Mesodermal cell (in vitro differentiated cells): ENCODE measurements around the gene AGRN.

Experiments
- H3K27ac ChIP-seq: 2 replicates; pipeline ENCODE4 v1.7.0; 2013; ENCODE audit warnings: mild to moderate bottlenecking, low read depth, low read length, moderate library complexity; ENCODE audit not compliant: severe bottlenecking
- H3K36me3 ChIP-seq: 2 replicates; pipeline ENCODE4 v1.7.1; 2013; ENCODE audit warnings: mild to moderate bottlenecking, low read length, moderate library complexity; ENCODE audit not compliant: control insufficient read depth, insufficient read depth
- H3K4me1 ChIP-seq: one replicate; pipeline ENCODE4 v1.7.1; 2013; ENCODE audit warnings: mild to moderate bottlenecking, low read length; ENCODE audit not compliant: insufficient read depth, control insufficient read depth, poor library complexity, severe bottlenecking
- H3K4me3 ChIP-seq: 2 replicates; pipeline ENCODE4 v1.7.0; 2013; ENCODE audit warnings: low read length, control low read depth, mild to moderate bottlenecking; ENCODE audit not compliant: insufficient read depth, poor library complexity, severe bottlenecking; ENCODE audit errors: extremely low read depth
- H3K9me3 ChIP-seq: 2 replicates; pipeline ENCODE4 v1.7.1; 2013; ENCODE audit warnings: mild to moderate bottlenecking, low read length, moderate library complexity; ENCODE audit not compliant: control insufficient read depth
- WGBS, 2 experiments: methylation state at CpG; one replicate each; pipeline ENCODE4 v1.1.5; 2013; ENCODE audit warnings: missing lambda C conversion rate in 2 of 2; ENCODE audit not compliant: insufficient coverage in 2 of 2; 5-methylcytosine and 5-hydroxymethylcytosine counted together

The AGRN gene

GRCh38 chr1:995665-996633, 24.0 kb upstream of the AGRN start:
- Histone ChIP-seq H3K4me3 (no peak overlapping the region), H3K4me1 (peaks cover 7% of the 10 kb centered on the region), H3K9me3 (peaks cover 10% of the 10 kb centered on the region), H3K36me3 (no peaks in the 10 kb centered on the region), H3K27ac (no peak overlapping the region)
- WGBS, 2 experiments: 65 to 67% methylated on average over 15 of the region's 30 CpGs

GRCh38 chr1:996851-997712, 22.8 kb upstream of the AGRN start:
- Histone ChIP-seq H3K36me3 (no peaks in the 10 kb centered on the region), H3K4me1 (peaks cover 7% of the 10 kb centered on the region), H3K27ac (no peak overlapping the region), H3K9me3 (peaks cover 7% of the 10 kb centered on the region), H3K4me3 (no peak overlapping the region)
- WGBS, 2 experiments: 55 to 59% methylated on average over 21 to 22 of the region's 24 CpGs

GRCh38 chr1:997713-997992, 22.3 kb upstream of the AGRN start:
- WGBS, 2 experiments: 42 to 60% methylated on average over 3 of the region's 3 CpGs

GRCh38 chr1:997993-998744, 21.8 kb upstream of the AGRN start:
- Histone ChIP-seq H3K27ac (no peak overlapping the region), H3K9me3 (no peaks in the 10 kb centered on the region), H3K36me3 (no peaks in the 10 kb centered on the region), H3K4me3 (peak overlapping the region; percentile 68), H3K4me1 (peaks cover 12% of the 10 kb centered on the region)
- WGBS, 2 experiments: 12 to 19% methylated on average over 51 to 72 of the region's 75 CpGs

More at GRCh38 chr1:997713-997992, 22.3 kb upstream of the AGRN start:
- H3K9me3 ChIP-seq: peaks cover 4% of the 10 kb centered on the region
- no peak overlapping the region for H3K27ac ChIP-seq
- H3K36me3 ChIP-seq: no peaks in the 10 kb centered on the region
- peak overlapping the region; percentile 68 for H3K4me3 ChIP-seq
- H3K4me1 ChIP-seq: peaks cover 7% of the 10 kb centered on the region

- peak overlapping the region; percentile 68 for H3K4me3 ChIP-seq
- no peak overlapping the region for H3K27ac ChIP-seq
- 0 to 4% methylated on average over 12 to 15 of the region's 27 CpGs for WGBS, 2 experiments
- no peaks in the 10 kb centered on the region for H3K36me3 ChIP-seq
- peaks cover 17% of the 10 kb centered on the region for H3K4me1 ChIP-seq
- H3K9me3 ChIP-seq: no peaks in the 10 kb centered on the region
Measured at GRCh38 chr1:998745-998994, 21.2 kb upstream of the AGRN start.

GRCh38 chr1:998995-999724, 20.8 kb upstream of the AGRN start:
- peak overlapping the region; percentile 99 for H3K27ac ChIP-seq
- WGBS, 2 experiments: 1 to 2% methylated on average over 75 to 77 of the region's 86 CpGs
- no peaks in the 10 kb centered on the region for H3K9me3 ChIP-seq
- H3K36me3 ChIP-seq: no peaks in the 10 kb centered on the region
- H3K4me1 ChIP-seq: peaks cover 22% of the 10 kb centered on the region
- H3K4me3 ChIP-seq: peak overlapping the region; percentile 68

GRCh38 chr1:999725-1000356, 20.1 kb upstream of the AGRN start, which contains the start of gene HES4:
HES4 (minus strand) TSS chr1:1000097; CDS start chr1:999973, 124 bp downstream.
- H3K27ac ChIP-seq: peak within 1 kb of the TSS; percentile 99
- peak within 1 kb of the TSS; percentile 68 for H3K4me3 ChIP-seq
- no peaks in the 10 kb centered on the region for H3K36me3 ChIP-seq
- H3K9me3 ChIP-seq: no peaks in the 10 kb centered on the region
- 1% methylated on average over 57 to 83 of the region's 95 CpGs for WGBS, 2 experiments
- H3K4me1 ChIP-seq: peaks cover 28% of the 10 kb centered on the region

- Histone ChIP-seq H3K4me1 (peaks cover 35% of the 10 kb centered on the region), H3K36me3 (no peaks in the 10 kb centered on the region), H3K27ac (peak overlapping the region; percentile 99), H3K9me3 (no peaks in the 10 kb centered on the region), H3K4me3 (peak overlapping the region; percentile 68)
- 2% methylated on average over 68 to 70 of the region's 75 CpGs for whole genome bisulfite sequencing, 2 experiments
Measured at GRCh38 chr1:1000357-1001056, 19.4 kb upstream of the AGRN start.

GRCh38 chr1:1001057-1001783, 18.7 kb upstream of the AGRN start:
- Histone ChIP-seq H3K4me3 (peak overlapping the region; percentile 68), H3K27ac (peak overlapping the region; percentile 99), H3K4me1 (peaks cover 40% of the 10 kb centered on the region), H3K9me3 (no peaks in the 10 kb centered on the region), H3K36me3 (no peaks in the 10 kb centered on the region)
- 4 to 5% methylated on average over 29 to 41 of the region's 58 CpGs for WGBS, 2 experiments
